HG02840 (cell line): ENCODE measurements around the gene TMEM201.

Source experiments
- ATAC-seq: cut with Tn5 transposase; IDR thresholded peaks from one replicate; pipeline ENCODE4 v1.9.1; 2021; ENCODE audit warnings: mild to moderate bottlenecking, moderate library complexity, moderate number of reproducible peaks; ENCODE audit not compliant: unreplicated experiment, low FRiP score

TMEM201 gene

DNA sequence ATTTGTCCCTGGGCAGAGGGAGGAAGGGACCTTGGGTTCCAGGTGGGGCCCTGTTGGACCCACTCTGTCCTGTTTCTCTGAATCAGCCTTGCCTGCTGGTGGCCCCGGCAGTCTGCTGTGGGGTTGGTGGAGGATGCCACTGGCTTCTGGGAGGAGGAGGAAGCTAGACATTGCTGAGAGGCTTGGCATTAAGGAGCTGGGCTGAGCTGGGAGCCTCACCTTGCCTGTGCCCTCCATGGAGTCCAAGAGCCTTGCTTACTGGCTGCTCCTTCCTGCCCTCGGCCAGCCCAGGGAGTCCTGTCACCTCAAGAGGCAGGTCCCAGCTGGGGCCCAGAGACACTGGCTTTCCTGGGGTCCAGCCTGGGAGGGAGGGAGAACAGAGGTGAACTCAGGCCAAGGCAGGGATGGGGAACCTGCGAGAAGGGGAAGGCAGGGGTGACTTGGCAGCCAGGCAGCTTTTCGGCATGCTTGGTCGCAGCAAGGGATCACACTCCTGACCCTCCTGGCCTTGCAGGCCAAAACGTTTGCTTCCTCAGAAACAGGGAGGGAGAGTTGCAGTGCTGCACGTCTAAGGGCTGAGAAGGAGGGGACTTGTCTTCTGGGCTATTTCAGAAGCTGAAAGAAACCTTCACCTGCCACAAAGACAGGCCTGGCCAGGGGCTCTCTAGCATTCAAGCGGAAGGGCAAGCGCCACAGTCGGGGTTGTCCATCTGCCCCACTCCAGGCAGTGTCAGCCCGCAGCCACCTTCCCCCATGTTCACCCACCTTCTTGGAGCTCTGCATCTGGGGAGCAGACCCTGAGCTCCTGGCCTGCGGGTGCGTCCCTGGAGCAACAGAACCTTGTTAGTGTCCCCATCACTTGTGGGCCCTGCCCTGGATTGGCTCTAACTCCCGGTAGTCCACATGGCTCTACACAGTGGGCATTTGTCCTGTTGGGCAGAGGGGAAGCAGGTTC lies 8.9 kb downstream of the TMEM201 start:
- ATAC-seq, result no peak

DNA sequence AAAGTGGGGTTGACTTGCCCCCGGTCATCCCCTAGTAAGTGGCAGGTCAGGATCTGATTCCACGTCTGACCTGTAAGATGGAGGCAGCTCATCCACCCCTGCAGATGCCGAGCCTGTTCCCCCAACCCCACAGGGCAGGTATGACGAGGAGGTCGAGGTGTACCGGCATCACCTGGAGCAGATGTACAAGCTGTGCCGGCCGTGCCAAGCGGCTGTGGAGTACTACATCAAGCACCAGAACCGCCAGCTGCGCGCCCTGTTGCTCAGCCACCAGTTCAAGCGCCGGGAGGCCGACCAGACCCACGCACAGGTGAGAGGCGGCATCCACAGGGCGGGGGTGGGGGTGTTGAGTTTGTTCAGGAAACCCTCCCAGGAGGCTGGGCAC lies 9.6 kb downstream of the TMEM201 start:
- ATAC-seq, result no peak

DNA sequence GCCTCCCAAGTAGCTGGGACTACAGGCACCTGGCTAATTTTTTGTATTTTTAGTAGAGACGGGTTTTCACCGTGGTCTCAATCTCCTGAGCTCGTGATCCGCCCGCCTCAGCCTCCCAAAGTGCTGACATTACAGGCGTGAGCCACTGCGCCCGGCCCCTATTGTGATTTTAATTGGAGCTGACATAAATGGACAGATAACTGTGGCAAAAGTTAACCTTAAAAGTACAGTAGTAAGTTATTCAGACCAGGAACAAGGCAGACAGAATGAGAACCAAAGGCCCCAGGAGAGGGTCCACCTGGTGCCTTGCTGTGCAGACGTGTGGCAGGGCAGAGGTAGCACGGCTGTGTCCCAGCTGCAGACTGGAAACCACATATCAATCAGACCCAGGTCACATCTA lies 11.0 kb downstream of the TMEM201 start:
- no peak for ATAC-seq

DNA sequence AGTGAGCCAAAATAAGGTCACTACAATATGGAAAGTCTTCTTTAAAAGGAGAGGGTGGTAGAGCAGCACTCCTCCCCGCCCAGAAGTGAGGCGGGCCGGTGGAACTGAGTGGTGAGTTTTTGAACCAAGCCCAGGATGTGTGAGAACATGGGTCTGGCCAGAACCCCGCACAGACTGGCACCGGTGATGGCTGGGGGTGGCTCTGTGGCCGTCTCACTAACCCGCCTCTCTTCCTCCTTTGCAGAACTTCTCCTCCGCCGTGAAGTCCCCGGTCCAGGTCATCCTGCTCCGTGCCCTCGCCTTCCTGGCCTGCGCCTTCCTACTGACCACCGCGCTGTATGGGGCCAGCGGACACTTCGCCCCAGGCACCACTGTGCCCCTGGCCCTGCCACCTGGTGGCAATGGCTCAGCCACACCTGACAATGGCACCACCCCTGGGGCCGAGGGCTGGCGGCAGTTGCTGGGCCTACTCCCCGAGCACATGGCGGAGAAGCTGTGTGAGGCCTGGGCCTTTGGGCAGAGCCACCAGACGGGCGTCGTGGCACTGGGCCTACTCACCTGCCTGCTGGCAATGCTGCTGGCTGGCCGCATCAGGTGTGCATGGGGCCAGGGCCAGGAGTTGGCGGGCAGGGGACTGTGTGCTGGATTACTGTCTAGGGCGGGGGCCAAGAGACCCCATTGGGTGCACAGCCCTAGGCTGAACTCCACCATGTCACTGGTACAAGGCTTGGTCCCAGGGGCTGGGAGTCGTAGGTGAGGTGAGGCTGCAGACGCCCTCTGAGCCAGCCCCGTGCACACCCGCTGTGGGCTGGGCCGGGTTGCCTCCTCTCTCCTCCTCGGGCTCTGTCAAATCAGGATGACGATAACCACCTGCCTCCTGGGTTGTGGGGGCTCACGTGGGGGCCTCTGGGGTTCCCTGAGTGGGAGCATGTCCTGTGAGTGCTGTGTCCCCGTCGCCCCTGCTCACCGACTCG lies 12.4 kb downstream of the TMEM201 start:
- no peak for ATAC-seq

DNA sequence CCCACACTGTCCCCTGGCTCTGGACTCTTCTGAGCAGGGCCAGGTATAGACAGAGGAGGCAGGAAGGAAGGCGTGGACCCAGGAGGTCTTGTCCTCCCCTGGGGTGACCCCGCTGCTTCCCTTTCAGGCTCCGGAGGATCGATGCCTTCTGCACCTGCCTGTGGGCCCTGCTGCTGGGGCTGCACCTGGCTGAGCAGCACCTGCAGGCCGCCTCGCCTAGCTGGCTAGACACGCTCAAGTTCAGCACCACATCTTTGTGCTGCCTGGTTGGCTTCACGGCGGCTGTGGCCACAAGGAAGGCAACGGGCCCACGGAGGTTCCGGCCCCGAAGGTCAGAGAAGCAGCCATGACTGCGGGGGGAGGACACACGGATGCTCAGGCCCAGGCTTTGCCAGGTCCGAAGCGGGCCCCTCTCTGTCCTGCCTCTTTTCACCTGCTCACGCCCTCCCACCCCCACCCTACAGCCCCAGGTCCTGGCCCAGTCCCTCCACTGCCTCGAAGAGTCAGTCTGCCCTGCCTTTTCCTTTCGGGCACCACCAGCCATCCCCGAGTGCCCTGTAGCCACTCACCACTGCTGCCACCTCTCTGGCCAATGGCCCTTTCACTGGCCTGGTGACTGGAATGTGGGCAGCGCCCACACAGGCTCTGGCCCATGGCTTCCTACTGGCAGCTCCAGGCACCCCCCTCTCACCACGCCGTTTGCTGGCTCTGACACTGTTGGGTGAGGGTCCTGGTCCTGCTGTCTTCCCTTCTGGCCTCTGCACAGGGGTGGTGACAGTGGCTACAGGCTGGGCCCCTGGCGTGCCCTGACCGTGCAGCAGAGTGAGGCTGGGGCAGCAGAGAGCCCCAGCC lies 13.5 kb downstream of the TMEM201 start:
- ATAC-seq, result no peak

DNA sequence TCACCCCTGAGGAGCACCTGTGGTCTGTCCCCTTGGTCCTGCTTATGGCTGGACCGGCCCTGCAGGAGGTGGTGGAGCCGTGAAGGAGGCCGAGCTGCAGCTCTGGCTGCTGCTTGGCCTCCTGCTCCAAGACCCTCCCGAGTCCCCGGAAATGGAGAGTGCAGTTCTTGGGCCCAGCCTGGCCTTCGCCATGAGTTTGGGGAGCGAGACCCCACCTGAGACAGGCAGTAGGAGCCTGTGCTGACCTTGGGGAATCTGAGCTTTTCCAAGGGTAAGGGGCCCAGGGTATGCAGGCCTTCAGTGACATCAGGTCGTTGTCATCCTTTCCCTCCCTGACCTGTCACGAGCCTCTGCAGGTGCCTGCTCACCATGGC lies 14.1 kb downstream of the TMEM201 start:
- no peak for ATAC-seq

DNA sequence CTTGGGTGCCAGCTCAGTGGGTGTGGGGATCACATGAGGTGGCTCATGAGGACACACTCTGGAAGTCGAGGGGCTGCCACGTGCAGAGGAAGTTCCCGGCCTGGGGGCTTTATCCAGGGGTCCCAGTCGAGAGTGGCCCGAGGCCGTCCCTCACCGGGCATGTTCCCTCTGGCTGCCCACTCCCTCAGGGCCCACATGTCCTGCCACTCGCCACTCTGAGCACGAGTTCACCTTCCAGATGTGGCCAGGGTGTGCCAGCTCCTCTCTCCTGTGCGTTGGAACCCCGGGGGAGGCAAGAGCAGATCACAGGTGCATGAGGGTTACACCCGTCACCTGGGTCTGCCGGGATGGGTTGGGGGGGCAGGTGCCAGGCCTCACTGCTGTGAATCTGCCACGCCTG lies 14.6 kb downstream of the TMEM201 start:
- ATAC-seq, result no peak

DNA sequence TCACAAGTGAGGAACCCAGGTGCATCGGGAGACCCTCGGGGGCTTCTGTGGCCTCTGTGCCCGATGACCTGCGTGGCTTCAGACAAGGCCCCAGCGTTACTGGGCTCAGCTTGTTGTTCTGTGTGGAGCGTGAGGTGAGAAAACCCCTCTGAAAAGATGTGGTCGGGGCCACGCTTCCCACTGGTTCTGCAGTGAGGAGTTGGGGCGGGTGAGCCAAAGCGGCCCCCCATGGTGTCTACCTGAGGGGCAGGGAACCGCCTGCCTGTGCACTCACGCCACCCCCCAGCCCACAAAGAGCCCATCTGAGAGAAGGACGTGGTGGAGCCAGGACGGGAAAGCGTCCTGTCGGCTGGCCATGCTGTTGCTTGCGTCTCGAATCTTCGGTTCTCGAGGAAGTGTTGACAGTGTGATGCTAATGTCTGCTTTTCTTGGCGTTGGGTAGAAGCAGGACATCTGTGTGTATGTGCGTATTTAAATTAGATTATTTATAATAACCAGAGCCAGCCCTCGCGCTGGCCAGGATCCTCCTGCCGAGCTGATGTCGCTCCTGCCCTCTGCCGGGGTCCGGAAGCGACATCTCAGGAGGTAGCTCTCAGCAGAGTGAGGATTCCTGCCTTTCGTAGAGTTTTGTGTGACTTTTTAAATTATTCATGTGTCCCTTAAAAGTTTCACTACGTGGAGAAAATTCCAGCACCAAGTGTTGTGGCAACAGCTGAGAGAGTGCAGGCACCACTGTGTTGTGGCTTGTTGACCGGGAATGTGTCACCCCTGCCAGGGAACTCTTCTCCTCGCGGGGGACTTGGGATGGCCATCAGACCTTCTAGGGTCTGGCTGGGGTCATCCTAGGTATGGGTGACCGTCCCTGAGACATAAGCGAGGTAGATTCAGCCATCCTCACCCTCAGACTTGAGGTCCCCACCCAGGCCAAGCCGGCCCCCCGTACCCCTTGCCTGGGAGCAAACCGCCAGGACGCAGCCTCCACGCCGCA lies 15.3 kb downstream of the TMEM201 start:
- ATAC-seq, result no peak

DNA sequence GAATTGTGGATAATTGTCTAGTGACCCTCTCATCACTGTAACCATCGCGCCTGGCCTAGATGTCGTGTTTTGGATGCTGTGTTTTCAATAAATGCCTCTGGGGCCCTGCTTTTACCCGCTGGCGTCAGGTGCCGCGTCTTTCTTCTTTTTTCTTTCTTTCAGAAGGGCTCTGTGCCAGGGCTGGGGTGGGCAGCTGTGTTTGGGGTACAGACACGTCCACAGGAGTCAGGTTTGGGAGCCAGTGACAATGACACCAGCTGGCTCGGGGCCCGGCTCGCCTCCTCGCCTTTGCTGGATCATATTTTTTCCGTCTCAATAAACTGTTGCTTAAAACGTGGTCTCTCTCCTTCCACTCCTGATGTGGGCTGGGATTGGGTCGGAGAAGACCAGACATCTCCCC lies 16.1 kb downstream of the TMEM201 start:
- ATAC-seq, result no peak

DNA sequence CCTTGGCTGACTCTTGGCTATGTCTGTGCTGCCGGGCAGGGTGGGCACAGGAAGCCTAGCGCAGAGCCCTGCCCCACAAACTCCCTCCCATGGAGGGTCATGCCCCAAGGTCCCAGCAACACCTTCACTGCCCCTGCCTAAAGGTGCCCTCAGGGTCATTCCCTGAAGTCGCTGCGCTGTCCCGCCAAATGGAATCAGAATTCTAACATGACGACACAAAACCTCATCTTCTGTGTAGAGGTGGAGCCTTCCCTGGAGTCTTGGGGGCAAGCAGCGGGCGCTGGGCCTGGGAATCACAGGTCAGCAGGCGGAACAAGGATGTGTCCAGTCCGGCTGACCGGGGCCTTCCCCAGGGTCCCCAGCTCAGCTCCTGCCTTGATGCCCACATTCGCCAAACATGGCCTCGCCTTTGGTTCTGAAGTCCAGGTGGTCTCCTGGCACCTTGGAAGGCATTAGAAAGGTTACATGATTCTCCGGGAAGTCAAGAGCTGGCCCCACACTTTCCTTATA lies 17.3 kb downstream of the TMEM201 start:
- no peak for ATAC-seq

DNA sequence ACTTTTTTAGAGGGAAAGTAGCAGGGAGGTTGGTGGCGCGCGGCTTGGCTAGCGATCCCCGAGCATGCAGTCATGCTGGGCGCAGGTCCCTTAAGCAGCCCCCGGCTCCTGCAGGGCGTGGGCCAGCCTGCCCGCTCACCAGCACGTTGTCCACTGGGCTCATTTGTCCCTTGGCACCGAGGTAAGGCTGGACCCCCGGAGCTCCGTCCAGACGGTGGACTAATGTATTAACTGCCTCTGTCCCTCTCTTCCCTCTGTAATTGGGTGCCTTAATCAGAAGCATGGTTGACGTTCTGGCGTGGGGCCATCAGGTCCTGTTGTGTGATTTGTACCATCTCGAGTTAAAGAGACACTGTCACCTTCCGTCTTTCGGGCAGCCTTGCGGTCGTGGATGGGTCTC lies 17.7 kb downstream of the TMEM201 start:
- ATAC-seq, result no peak

DNA sequence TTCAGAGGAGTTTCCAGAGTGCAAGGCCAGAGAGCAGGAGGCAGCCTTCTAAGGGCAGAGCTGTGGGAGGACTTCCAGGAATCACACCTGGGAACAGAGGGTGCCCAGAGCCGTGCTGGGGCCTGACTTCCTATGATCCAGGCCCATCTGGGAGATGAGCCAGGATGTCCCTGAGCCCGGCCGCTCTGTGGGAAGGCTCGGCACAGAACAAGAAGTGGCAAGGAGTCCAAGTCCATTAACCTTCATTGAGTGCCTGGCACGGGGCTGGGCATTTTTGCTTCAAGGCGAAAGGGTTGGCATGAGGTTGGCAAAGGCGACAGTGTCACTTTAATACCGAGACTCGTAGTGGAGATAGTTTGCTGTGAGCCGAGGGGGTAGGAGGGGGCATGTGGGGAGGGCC lies 18.2 kb downstream of the TMEM201 start:
- ATAC-seq, result no peak

DNA sequence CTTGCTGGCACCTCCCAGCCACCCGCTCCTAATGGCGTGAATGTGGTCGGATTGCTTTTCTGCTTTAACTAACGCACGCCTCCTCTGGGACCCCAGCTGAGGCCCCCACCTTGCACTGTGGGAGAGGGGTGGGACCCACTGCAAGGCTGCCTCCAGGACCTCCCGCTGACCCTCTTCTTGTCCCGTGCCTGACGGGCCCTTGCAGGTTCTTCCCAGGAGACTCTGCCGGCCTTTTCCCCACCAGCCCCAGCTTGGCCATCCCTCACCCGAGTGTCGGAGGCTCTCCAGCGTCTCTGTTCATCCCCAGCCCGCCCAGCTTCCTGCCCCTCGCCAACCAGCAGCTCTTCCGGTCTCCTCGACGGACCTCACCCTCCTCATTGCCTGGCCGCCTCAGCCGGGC lies 18.6 kb downstream of the TMEM201 start:
- no peak for ATAC-seq

DNA sequence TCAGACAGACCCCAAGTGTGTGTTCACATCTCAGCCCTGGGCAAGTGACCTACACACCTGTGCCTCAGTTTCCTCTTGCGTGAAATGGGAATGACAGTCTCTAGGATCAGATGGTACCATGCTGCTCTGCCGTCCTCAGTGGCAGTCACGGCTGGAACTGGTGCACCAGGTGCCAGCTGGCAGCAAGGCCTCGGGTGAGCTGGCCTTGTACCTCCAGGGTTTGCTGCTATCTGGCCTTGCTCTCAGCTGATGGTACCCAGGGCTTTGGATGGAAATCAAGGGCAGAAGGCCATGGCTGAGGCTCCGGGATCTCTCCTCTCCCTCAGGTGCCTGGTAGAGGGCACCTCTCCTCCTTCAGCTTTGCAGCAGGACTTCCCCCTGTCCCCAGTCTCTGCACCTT lies 21.3 kb downstream of the TMEM201 start:
- no peak for ATAC-seq

DNA sequence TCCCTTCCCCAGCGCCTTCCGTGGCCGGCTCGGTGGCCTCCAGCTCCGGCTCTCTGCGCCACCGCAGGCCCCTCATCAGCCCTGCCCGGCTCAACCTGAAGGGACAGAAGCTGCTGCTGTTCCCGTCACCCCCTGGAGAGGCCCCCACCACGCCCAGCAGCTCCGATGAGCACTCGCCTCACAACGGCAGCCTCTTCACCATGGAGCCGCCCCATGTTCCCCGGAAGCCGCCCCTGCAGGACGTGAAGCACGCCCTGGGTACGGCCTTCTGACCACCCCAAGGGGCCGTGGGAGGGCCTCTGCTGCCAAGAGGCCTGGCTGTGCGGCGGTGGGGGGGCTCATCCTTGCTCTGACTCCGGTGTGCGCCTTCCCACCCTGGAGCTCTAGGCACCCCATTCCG lies 21.8 kb downstream of the TMEM201 start:
- ATAC-seq, result no peak

DNA sequence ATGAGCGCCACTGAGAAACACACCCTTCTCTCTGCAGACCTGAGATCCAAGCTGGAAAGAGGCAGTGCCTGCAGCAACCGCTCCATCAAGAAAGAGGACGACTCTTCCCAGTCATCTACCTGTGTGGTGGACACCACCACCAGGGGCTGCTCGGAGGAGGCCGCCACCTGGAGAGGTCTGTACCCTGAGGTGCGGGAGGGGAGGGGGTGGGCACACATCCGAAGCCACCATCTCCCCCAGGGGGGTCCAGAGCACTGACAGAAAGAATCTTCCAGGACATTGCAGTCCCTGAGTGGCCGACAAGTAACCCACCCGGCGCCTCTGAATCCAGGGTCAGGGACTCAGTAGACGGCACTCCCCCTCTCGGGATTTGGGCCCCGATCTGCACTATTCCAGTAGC lies 23.0 kb downstream of the TMEM201 start:
- no peak for ATAC-seq

DNA sequence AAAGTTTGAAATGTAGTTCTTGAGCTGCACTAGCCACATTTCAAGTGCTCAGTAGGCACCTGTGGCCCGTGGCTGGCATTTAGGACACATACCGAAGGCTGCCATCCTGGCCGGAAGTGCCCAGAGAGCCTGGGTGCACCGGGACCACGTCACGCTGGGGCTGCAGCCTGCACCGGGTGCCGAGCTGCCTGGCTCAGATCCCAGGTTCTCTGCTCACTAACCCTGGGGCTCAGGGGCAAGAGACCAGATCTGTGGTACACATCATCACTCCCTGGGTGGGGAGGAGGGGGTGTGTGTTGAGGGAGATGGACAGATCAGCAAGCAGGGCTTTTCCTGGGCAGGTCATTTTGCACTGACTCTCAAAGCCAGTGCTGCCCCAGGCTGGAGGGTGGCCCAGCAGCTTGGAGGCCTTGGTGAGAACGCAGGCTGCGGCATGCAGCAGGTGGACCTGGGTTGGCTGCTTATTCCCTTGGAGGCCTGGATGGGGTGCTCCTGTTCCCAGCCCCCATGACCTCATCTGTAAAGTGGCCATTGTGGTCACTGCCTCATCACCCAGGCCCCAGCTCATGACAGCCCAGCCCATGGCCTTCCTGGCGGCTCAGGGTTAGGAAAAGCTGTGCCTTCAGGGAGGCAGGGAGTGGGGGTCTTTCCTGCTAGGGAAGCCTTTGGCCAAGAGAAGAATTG lies 23.6 kb downstream of the TMEM201 start:
- ATAC-seq, result no peak

DNA sequence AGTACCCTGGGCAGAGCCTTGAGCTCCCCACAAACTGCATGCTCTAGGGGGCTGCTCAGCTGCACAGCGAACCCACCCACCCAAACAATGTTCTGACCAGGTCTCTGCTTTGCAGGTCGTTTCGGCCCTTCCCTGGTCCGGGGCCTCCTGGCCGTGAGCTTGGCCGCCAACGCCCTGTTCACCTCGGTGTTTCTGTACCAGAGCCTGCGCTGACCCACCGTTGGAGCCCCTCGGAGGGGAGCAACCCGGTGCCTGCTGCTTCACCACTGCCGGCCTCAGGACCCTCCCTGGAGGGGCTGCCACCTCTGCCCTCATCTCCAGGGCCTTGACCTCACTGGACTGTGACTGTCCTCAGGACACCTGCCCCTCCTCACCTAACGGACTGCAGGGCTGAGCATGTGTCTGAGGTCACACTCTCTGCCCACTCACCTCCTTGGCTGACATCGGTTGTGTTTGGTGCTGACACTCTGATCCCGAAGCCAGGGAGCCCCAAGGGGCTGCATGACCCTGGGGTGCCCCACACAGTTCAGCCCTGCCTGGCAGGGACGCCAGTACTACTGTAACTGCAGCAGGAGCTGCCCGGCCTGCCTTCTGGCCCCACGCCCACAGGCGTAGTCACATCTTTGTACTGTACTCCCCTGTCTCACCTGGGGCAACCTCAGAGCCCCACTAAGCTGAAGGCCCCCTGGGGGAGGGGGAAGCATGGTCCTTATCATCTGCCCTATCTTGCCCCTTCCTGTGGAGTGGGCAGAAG lies 24.3 kb downstream of the TMEM201 start:
- no peak for ATAC-seq
